GM23338 (cell line): ENCODE results near the gene PLEKHD1. TPM values are rescaled to one million over a fixed set of nuclear protein-coding genes. Genes with fewer than 3 reads are reported as not detected.

Source experiments
- ATAC-seq: fragments of 200-7000 bp; cut with Tn5 transposase; 3 replicates; pipeline ENCODE4 v1.9.1; 2020
- DNase-seq: peaks from one replicate; pipeline ENCODE4 v3.0.0-alpha.2; 2015; ENCODE audit warnings: low spot score
- H2AFZ ChIP-seq: fragments of 200-600 bp; sonication (generic); 2 replicates; pipeline ENCODE4 v1.8.0; 2016; ENCODE audit warnings: antibody characterized with exemption, mild to moderate bottlenecking, moderate library complexity
- H3F3A ChIP-seq: fragments of 200-600 bp; sonication (generic); replicated peaks from 2 replicates; pipeline ENCODE4 v1.8.0; 2017; ENCODE audit warnings: antibody characterized with exemption, mixed run types, low read depth
- H3K27ac ChIP-seq: fragments of 200-600 bp; sonication (generic); 2 replicates; pipeline ENCODE4 v1.6.1; 2016; ENCODE audit warnings: low read depth
- H3K27me3 ChIP-seq: fragments of 200-600 bp; sonication (generic); 2 replicates; pipeline ENCODE4 v1.8.0; 2016; ENCODE audit warnings: mild to moderate bottlenecking, mixed run types, moderate library complexity; ENCODE audit not compliant: insufficient read depth
- H3K36me3 ChIP-seq: fragments of 200-600 bp; sonication (generic); 2 replicates; pipeline ENCODE4 v1.8.0; 2016; ENCODE audit warnings: mild to moderate bottlenecking; ENCODE audit not compliant: insufficient read depth
- H3K4me1 ChIP-seq: fragments of 200-600 bp; sonication (generic); 2 replicates; pipeline ENCODE4 v1.8.0; 2016; ENCODE audit warnings: mild to moderate bottlenecking, moderate library complexity; ENCODE audit not compliant: insufficient read depth
- H3K4me2 ChIP-seq: fragments of 200-600 bp; sonication (generic); 2 replicates; pipeline ENCODE4 v1.7.1; 2017; ENCODE audit warnings: mixed run types
- H3K4me3 ChIP-seq: fragments of 200-600 bp; sonication (generic); 2 replicates; pipeline ENCODE4 v1.6.1; 2016; ENCODE audit warnings: mixed run types
- H3K79me2 ChIP-seq: fragments of 200-600 bp; sonication (generic); replicated peaks from 2 replicates; pipeline ENCODE4 v1.8.0; 2017; ENCODE audit warnings: mild to moderate bottlenecking; ENCODE audit not compliant: insufficient read depth
- H3K9me2 ChIP-seq: fragments of 200-600 bp; sonication (generic); 2 replicates; pipeline ENCODE4 v1.8.0; 2017; ENCODE audit not compliant: insufficient read depth
- H4K20me1 ChIP-seq: fragments of 200-600 bp; sonication (generic); replicated peaks from 2 replicates; pipeline ENCODE4 v1.8.0; 2017; ENCODE audit warnings: mild to moderate bottlenecking; ENCODE audit not compliant: insufficient read depth
- H3K27ac Mint-ChIP-seq: 2 replicates; pipeline ENCODE4 v1.8.0; 2020; ENCODE audit warnings: inconsistent platforms, mild to moderate bottlenecking, moderate library complexity, mixed read lengths
- H3K27me3 Mint-ChIP-seq: 3 replicates; pipeline ENCODE4 v1.8.0; 2022; ENCODE audit warnings: low read depth, mild to moderate bottlenecking, moderate library complexity, mixed read lengths, inconsistent platforms; ENCODE audit not compliant: insufficient read depth, poor library complexity
- H3K36me3 Mint-ChIP-seq: 3 replicates; pipeline ENCODE4 v1.8.0; 2021; ENCODE audit warnings: low read depth, mild to moderate bottlenecking, inconsistent platforms, moderate library complexity, mixed read lengths
- H3K4me1 Mint-ChIP-seq: 3 replicates; pipeline ENCODE4 v1.8.0; 2020; ENCODE audit warnings: mild to moderate bottlenecking, inconsistent platforms, mixed read lengths
- H3K4me3 Mint-ChIP-seq: 3 replicates; pipeline ENCODE4 v1.8.0; 2021; ENCODE audit warnings: moderate library complexity, mild to moderate bottlenecking, inconsistent platforms, mixed read lengths
- H3K9me3 Mint-ChIP-seq: 3 replicates; pipeline ENCODE4 v1.8.0; 2020; ENCODE audit warnings: moderate library complexity, mild to moderate bottlenecking, inconsistent platforms, mixed read lengths
- ETS1 ChIP-seq: IDR thresholded peaks from 2 replicates; pipeline ENCODE4 v1.6.1; 2016; ENCODE audit warnings: antibody characterized with exemption
- EZH2 ChIP-seq: fragments of 200-600 bp; sonication (generic); IDR thresholded peaks from one replicate; pipeline ENCODE4 v1.8.0; 2017; ENCODE audit warnings: antibody characterized with exemption, mild to moderate bottlenecking, low read depth; ENCODE audit not compliant: unreplicated experiment
- EZH2phosphoT487 ChIP-seq: fragments of 200-600 bp; sonication (generic); IDR thresholded peaks from one replicate; pipeline ENCODE4 v1.8.1; 2018; ENCODE audit warnings: antibody characterized with exemption; ENCODE audit not compliant: unreplicated experiment
- JUNB ChIP-seq: IDR thresholded peaks from one replicate; pipeline ENCODE4 v1.6.1; 2016; ENCODE audit warnings: antibody characterized with exemption; ENCODE audit not compliant: unreplicated experiment
- NANOG ChIP-seq: IDR thresholded peaks from 2 replicates; pipeline ENCODE4 v1.6.1; 2016; ENCODE audit warnings: antibody characterized with exemption, borderline replicate concordance
- POLR2AphosphoS5 ChIP-seq: IDR thresholded peaks from 2 replicates; pipeline ENCODE4 v1.6.1; 2016; ENCODE audit warnings: antibody characterized with exemption, low read depth
- REST ChIP-seq: IDR thresholded peaks from one replicate; pipeline ENCODE4 v1.6.1; 2018; ENCODE audit warnings: antibody characterized with exemption; ENCODE audit not compliant: unreplicated experiment
- ZNF114 ChIP-seq: fragments of 250-450 bp; sonication (Bioruptor Pico); IDR thresholded peaks from 2 replicates; pipeline ENCODE4 v1.5.0; 2020; ENCODE audit warnings: mild to moderate bottlenecking, moderate library complexity
- ZNF462 ChIP-seq: fragments of 250-450 bp; sonication (Bioruptor Pico); IDR thresholded peaks from 2 replicates; pipeline ENCODE4 v1.5.0; 2020; ENCODE audit warnings: mild to moderate bottlenecking, moderate library complexity
- polyA plus RNA-seq: library from polyadenylated mRNA; unstranded; fragments of >200 nt; fragmentation: Nextera tagmentation; extraction: Ambion mirVana; gene quantifications from 2 replicates; pipeline ENCODE4 v1.2.1, GENCODE V29; 2016
- total RNA-seq: library from RNA; depleted of rRNA; stranded (reverse); fragments of >200 nt; shearing (Covaris generic); gene quantifications from 2 replicates; pipeline ENCODE4 v1.2.3, GENCODE V29; 2014

Gene PLEKHD1
- total and polyA plus RNA-seq, 2 experiments from 2014 or later, result 0.19 to 0.28 TPM

- TF ChIP-seq ZNF462 (CRISPR knock-in tag), result no peak
- no peak for TF ChIP-seq EZH2
- no peak for TF ChIP-seq EZH2phosphoT487
- TF ChIP-seq ETS1, result no peak
- TF ChIP-seq JUNB, result no peak
- TF ChIP-seq NANOG, result no peak
- no peak for TF ChIP-seq POLR2AphosphoS5
Observed at GRCh38 chr14:69528143-69528542, 43.6 kb downstream of the PLEKHD1 start (continued).

GRCh38 chr14:69528930-69529329, 44.4 kb downstream of the PLEKHD1 start:
- ATAC-seq, result no peak
- Histone ChIP-seq H3K4me1 (no peaks in the 10 kb centered on the region), H3K36me3 (no peaks in the 10 kb centered on the region), H3K79me2 (no peaks in the 10 kb centered on the region), H3K27ac (no peak overlapping the region), H4K20me1 (no peaks in the 10 kb centered on the region), H3F3A (no peaks in the 10 kb centered on the region), H3K4me2 (no peak overlapping the region), H3K4me3 (no peak overlapping the region), H2AFZ (no peak overlapping the region), H3K27me3 (no peaks in the 10 kb centered on the region), H3K9me2 (peaks cover 6% of the 10 kb centered on the region; the same call in 1 of the 2 replicates)
- H3K9me3 Mint-ChIP-seq, result no peaks in the 10 kb centered on the region
- H3K36me3 Mint-ChIP-seq, result no peaks in the 10 kb centered on the region
- DNase-seq, result no peak
- H3K27me3 Mint-ChIP-seq, result peaks cover 3% of the 10 kb centered on the region
- no peak overlapping the region for H3K4me3 Mint-ChIP-seq
- no peak overlapping the region for H3K27ac Mint-ChIP-seq
- H3K4me1 Mint-ChIP-seq, result no peaks in the 10 kb centered on the region
- TF ChIP-seq REST (no peak), EZH2 (no peak), ZNF114 (CRISPR knock-in tag) (no peak)
